Amygdala (tissue), 56 donors: Measurements from ENCODE around the gene HTR1E.
"Not testable (repeated sequence)": the region's sequence is repeated elsewhere in the genome, so short reads cannot be mapped to it uniquely, and the experiment has no call there.

Experiments
- DNase-seq, 56 donors: peaks; one replicate each; lab custom pipeline; 2025; lab: John Stamatoyannopoulos, UW

HTR1E gene

GRCh38 chr6:86937219-86938079 lies at the start of gene HTR1E:
Gene HTR1E (plus strand): TSS chr6:86937528. CDS start chr6:87015335, 77,807 bp downstream.
- peak in 44 of 56 donors; percentile 3 to 71 (median 33) for DNase-seq

- DNase-seq = no peak
These were observed 49.0 kb upstream of the HTR1E start for GRCh38 chr6:86888301-86888700.

DNA sequence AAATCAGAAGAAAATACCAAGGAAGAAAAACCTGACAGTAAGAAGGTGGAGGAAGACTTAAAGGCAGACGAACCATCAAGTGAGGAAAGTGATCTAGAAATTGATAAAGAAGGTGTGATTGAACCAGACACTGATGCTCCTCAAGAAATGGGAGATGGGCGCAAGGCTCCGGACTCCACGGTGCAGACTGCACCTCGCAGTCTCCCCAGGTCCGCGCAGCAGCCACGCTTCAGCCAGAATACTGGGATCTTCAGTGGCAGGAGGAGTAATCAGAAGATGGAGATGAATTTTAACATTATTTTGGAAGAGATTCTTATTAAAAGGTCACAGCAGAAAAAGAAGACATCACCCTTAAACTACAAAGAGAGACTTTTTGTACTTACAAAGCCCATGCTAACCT lies 40.1 kb upstream of the HTR1E start:
- DNase-seq = not testable (repeated sequence)

DNA sequence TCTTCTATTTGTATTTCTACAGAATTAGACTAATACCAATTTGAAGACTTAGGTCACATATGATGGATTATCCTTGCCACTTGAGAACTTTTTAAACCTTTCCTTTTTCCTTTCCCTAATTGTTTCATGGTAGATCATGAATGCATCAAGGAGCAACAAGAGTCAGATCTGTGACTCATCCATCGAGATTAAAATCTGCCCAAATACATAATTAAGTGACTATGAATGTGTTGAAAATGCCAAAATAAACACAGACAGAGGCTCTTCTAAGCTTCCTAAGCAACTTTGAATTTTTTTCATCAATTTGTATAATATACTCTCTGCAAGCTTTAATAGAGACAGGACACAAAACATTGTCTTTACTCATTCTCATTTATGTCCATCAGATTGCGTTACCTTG lies 23.5 kb upstream of the HTR1E start:
- no peak for DNase-seq

DNA sequence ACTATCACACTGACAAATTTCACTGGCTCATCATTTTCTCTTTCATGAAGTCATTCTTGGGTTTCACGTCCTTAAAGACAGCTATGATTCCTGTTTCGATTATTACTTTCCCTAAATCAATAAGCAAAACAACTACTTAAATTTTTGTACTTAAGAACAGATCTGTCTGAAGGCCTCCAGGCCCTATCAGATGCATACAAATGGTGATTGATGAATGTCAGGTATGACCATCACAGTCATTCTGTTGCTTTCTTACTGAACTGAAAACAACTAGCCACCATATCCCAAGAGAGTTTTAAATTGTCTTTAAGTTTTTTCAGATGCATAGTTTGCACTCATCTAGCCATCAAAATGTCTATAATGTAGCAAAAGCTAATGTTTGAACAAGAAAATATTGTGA lies 20.9 kb upstream of the HTR1E start:
- DNase-seq = no peak

DNA sequence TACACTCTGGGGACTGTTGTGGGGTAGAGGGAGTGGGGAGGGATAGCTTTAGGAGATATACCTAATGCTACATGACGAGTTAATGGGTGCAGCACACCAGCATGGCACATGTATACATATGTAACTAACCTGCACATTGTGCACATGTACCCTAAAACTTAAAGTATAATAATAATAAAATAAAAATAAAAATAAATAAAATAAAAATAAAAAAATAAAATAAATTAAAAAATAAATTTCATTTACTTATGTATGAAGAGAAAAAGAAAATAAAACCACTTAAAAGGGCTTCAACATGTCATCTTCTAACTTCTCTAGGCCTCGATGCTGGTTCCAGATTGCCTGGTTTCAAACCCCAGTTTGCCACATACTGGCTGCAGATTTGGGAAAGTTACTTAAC lies 10.2 kb upstream of the HTR1E start:
- DNase-seq = not testable (repeated sequence)

DNA sequence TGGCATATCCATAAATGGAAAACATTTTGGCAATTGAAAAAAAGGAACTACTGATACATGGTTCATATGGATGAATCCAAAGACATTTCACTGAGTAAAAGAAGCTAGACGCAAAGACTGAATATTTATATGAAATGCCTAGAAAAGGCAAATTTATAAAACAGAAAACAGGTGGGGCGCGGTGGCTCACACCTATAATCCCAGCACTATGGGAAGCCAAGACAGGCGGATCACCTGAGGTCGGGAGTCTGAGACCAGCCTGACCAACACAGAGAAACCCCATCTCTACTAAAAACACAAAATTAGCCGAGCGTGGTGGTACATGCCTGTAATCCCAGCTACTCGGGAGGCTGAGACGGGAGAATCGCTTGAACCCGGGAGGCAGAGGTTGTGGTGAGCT lies 9.5 kb upstream of the HTR1E start:
- DNase-seq = not testable (repeated sequence)

- no peak for DNase-seq
These were observed 3.0 kb upstream of the HTR1E start for GRCh38 chr6:86934365-86934764.

DNA sequence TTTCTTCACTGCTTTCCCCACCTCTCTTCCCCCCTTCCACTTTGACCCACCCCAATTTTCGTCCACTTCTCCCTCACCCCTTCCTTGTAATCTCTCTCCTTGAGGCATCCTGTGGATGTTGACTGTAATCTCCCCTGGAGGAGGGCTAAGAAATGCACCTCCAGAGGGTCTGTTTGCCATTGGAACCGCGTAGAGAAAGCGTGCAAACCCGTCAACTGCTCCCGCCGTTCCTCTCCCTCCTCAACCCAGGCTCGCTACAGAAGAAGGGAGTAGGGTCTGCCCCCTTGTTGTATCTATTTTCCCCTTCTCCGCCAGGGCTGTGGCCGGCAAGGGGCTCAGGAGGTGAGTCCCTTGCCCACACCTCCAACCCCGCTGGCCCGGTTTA lies 502 bp upstream of the HTR1E start:
- DNase-seq = peak in 5 of 56 donors; percentile 5 to 64 (median 22)

GRCh38 chr6:86938814-86939213 lies 1.5 kb downstream of the HTR1E start:
- no peak for DNase-seq

GRCh38 chr6:86941461-86941860 lies 4.1 kb downstream of the HTR1E start:
- no peak for DNase-seq

DNA sequence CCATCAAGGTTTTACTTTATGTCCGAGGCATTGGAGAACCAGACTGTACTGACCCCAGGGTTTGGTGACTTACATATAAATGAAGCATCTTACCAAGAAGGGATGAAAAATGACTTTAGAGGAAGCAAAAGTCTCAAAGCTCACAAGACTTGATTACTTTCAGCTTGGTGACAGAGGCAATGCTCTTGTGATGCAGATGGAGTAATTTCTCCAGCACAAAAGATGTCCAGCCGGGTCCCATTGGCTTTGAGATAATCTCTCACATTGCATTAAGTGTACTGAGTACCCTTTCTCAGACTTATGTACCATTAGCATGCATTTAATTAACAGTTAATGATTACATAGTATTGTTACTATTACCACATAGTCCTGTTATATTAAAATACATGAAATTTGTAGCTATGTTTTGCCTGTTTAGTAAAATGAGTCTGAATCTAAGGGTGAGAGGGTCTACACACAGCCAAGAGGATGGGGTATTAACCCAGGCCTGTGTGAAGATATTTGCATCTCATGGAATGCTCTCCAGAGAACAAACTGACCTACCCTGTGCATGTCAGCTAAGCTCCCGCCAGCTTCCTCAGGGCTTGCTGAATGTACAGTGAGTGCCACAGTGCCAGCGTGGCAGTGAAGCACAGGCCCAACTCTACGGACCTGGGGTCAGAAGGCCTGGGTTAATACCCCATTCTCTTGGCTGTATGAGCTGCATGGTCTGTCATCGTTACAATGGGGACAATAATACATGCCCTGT lies 5.6 kb downstream of the HTR1E start:
- no peak for DNase-seq

- no peak for DNase-seq
These were observed 6.6 kb downstream of the HTR1E start for GRCh38 chr6:86943819-86944407.

DNA sequence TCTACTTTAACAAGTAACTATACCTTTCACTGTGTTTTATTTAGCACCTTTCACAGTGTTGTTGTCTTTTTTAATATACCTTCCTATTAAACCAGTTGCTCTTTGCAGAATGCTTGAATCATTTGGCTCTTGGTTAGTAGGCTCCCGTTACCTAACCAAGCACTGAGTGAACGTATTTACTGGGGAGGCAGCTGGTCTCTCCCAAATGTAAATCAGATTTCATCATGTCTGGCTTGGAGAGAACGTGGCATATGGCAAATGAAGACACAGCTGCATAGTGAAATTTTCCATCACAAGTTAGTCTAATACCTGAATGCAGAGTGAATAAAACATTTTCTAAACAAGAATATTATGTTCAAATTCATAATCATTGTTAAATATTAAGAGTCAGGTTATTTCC lies 12.4 kb downstream of the HTR1E start:
- peak in 1 of 56 donors; percentile 5 for DNase-seq

GRCh38 chr6:86952991-86953390 lies 15.7 kb downstream of the HTR1E start:
- DNase-seq = no peak

- no peak for DNase-seq
These were observed 22.3 kb downstream of the HTR1E start for GRCh38 chr6:86959656-86960055.

DNA sequence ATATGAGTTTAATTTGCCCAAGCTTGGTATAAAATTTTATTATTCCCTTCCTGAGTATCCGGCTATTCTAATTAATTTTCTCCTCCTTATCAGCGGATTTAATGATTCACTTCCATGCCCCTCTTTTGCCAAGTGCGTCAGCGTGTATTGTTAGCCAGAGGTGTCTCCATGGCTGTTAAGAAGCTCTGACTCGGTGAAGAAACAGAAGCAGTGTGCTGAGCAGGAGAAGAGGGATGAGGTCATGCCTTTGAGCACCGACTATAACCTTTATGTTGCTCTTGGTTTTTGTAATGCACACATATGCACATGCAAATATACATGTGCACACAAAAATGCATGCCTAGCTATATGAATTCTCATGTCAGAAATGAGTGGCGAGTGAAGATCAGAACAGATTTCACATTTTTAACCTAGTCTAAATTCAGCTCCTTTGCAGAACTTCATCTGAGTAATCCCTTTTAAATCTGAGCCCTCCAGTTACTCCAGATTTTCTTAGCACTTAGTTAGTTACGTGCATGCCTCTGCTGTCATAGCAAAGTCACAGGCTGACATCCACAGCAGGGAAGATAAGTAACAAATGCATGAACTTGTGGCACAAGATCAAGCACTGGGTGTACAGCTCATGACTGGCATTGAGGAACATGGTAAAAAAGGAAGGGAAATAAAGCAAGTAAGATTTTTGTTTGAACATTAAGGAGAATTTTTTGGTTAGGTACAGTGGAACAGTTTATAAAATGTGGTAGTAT lies 24.3 kb downstream of the HTR1E start:
- DNase-seq = no peak

- no peak for DNase-seq
These were observed 26.0 kb downstream of the HTR1E start for GRCh38 chr6:86963352-86963751.

DNA sequence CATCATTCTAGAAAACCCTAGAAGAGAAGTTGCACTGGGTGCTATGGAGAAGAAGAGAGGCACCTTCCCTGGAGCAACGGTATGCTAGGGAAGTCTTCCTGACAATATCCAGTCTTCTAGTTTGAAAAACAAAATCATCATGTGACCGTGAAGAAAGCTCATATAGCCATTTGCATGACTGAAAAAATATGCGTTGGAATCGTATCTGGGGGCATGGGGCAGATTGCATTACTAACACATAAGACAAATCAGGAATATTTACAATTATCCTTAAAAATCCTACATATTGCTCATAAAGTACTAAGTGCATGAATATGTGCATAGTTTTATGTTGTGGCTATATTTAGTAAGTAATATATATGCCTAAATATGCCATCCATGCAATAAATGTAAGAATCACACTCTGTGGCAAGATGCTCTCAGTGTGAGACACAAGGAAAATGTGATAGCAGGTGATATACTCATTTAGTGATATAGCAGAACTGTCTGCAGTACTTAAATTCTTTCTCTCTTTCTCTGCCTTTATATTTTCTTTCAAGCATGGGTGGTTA lies 26.8 kb downstream of the HTR1E start:
- DNase-seq = no peak

DNA sequence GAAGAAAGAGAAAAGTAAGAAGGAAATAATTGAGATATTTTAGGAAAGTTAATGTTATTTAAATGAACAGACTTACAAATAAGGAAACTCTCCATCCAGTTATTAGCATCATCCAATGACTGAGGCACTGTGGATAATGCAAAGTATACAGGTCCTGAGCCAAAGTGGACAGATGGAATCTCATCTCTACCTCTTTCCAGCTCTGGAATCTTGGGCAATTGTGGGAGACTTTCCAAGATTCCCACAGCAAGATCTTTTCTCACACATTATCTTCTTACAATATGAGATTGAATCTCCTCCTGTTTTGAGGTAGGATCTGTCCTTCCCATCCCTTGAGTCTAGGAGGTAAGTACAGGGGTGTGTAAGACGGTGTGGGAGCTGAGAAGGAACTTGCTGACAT lies 28.9 kb downstream of the HTR1E start:
- DNase-seq = no peak
